NCI-H2029 treated with DMSO at 0.1 percent for 48 hours (cell line): ENCODE results near the gene MT3.
"Not testable (repeated sequence)": the region's sequence is repeated elsewhere in the genome, so short reads cannot be mapped to it uniquely, and the experiment has no call there.

Experiments used
- DNase-seq: peaks from one replicate; lab custom pipeline; 2025; lab: John Stamatoyannopoulos, UW

The MT3 gene

DNA sequence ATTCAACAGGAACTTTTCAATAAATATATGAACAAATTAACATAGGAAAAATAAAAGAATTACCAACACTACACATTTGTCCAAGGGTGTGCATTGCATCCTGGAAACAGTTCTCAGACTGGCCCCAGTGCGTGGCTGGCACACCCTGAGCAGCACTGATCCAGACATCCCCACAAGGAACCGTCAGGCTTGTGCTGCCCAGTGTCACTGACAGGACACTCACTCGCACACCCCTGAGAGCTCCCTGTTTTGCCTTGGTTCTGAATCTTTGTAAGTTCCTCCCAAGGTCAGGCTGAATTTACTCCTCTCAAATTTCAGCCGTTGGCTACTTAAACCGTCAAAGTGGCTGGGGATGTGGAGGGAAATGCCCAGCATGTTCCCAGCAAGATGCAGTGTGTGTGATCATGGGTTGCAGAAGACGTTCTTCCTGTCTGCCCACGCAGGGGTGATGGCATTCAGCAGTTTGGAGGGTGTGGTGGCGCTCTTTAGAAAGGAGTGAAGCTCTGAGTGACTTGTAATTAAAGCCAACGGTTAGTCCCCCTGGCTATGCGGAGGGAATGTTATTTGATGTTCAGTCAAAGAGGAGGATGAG lies 20.8 kb downstream of the MT3 start:
- DNase-seq: no peak

- no peak for DNase-seq
These were observed 21.3 kb downstream of the MT3 start for GRCh38 chr16:56610609-56611111.

DNA sequence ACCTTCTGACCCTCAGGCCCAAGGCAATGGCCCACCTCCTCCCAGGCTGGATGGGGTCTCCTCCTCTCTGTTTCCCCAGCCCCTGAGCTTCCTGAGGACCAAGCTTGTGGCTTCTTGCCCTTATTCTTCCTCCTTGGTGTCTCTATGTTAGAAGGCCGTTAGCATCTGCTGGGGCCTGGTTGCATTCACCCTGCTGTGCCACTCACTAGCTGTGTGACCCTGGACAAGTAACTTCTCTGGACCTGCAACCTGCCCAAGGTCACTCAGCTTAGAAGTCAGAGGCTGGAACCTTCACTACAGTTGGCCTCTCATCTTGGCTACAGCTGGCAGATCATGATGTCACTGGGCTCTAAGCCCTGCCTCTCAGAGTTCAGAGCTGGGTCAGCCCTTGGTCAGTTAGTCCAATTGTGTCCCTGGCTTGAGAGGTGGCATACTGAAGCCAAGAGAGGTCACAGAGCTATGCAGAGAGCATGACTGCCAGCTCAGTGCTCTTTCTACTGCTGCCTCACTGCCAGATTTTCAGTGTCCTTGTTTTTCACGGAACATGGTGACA lies 22.0 kb downstream of the MT3 start:
- DNase-seq: no peak

GRCh38 chr16:56613706-56614105 lies 24.4 kb downstream of the MT3 start:
- DNase-seq: no peak

- no peak for DNase-seq
These were observed 25.2 kb downstream of the MT3 start for GRCh38 chr16:56614549-56614991.

- DNase-seq: no peak
These were observed 26.0 kb downstream of the MT3 start for GRCh38 chr16:56615353-56615752.

- no peak for DNase-seq
These were observed 27.4 kb downstream of the MT3 start for GRCh38 chr16:56616608-56617211.

- DNase-seq: no peak
These were observed 28.1 kb downstream of the MT3 start for GRCh38 chr16:56617212-56618085.

GRCh38 chr16:56618138-56618537 lies 28.8 kb downstream of the MT3 start:
- no peak for DNase-seq

DNA sequence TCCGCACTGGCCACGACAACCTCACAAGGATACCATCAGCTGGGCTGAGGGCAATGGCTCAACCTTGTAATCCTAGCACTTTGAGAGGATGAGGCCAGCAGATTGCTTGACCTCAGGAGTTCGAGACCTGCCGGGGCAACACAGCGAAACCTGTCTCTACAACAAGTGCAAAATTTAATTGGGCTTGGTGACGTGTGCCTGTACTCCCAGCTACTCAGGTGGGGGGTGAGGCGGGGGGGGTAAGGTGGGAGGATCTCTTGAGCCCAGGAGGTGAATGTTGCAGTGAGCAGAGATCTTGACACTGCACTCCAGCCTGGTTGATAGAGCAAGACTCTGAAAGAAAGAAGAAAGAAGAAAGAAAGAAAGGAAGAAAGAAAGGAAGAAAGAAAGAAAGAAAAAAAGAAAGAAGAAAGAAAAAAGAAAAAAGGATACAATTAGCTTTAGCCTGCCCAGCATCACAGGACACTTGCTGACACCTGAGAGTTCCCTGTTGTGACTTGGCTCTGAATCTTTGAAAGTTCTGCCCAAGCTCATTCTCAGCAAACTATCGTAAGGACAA lies 31.1 kb downstream of the MT3 start:
- DNase-seq: no peak

DNA sequence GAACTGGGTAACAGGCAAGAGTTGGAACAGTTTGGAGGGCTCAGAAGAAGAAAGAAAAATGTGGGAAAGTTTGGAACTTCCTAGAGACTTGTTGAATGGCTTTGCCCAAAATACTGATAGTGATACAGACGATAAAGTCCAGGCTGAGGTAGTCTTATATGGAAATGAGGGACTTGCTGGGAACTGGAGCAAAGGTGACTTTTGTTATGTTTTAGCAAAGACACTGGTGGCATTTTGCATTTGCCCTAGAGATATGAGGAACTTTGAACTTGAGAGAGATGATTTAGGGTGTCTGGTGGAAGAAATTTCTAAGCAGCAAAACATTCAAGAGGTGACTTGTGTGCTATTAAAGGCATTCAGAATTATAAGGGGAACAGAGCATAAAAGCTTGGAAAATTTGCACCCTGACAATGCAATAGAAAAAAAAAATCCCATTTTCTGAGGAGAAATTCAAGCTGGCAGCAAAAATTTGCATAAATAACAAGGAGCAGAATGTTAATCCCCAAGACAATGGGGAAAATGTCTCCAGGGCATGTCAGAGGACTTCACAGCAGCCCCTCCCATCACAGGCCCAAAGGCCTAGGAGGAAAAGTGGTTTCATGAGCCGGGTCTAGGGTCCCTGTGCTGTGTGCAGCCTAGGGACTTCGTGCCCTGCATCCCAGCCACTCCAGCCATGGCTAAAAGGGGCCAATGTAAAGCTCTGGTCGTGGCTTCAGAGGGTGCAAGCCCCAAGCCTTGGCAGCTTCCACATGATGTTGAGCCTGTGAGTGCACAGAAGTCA lies 32.5 kb downstream of the MT3 start:
- DNase-seq: not testable (repeated sequence)

- not testable (repeated sequence) for DNase-seq
These were observed 33.9 kb downstream of the MT3 start for GRCh38 chr16:56623184-56623583.

GRCh38 chr16:56623637-56624036 lies 34.3 kb downstream of the MT3 start:
- DNase-seq: no peak

DNA sequence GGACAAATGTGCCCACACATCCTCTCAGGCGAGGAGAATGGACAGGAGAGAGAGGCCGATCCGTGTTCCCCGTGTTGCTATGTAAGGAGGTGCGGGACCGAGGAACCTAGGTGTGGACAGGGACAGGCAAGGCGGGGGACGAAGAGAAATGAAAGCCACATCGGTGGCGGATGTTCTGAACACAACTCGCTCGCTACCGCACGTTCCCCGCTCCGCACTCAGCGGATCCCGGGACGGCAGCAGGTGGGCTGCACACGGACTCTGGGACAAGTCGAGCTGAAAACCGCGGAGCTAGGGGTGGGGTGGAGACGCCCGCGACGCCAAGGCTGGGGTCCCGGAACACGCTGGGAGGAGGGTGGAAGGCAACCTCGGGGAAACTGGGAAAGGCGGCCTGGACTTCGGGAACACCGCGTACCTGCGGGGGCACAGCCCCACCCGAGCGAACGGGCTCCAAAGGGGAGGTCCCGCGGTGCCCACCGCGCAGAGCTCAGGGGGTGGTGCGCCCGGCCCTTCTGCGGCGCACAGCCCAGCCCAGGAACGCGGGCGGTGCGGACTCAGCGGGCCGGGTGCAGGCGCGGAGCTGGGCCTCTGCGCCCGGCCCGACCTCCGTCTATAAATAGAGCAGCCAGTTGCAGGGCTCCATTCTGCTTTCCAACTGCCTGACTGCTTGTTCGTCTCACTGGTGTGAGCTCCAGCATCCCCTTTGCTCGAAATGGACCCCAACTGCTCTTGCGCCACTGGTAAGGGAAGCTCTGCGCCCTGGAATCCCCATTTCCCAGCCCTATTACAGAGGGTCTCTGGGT lies 36.0 kb downstream of the MT3 start, which contains the start of gene MT1E:
MT1E (plus strand) TSS at position 642 of the 803 bp plus-strand sequence; CDS start at position 713, 71 bp downstream.
- DNase-seq: peak; percentile 49

DNA sequence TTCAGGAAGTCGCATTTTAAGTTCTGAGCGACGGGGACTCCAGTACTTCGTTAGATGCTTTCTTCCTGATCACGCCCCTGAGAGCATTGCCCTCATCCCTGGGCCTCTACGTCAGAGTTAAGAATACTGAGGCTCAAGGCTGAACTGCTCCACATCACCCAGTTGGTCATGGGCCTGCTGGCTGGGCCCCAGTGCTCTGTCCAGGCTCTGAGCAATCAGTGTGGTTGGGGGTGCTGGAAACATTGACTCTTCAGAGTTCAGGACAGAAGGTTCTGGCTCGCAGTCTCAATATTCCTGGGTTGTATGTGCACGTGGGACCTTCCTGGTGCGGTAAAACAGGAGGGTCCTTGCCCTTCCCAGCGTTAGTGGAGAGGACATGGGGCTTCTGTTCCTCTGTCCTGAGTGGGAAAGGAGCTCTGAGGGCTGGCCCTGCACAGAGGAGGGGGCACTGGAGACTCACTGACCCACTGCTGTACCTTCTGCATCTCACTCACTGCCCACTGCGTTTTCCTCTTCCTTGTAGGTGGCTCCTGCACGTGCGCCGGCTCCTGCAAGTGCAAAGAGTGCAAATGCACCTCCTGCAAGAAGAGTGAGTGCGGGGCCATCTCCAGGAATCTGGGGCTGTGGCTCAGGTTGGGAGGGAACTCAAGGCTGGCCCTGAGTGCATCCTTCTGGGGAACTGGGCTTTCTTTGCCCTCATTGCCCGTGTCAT lies 36.8 kb downstream of the MT3 start:
- no peak for DNase-seq

DNA sequence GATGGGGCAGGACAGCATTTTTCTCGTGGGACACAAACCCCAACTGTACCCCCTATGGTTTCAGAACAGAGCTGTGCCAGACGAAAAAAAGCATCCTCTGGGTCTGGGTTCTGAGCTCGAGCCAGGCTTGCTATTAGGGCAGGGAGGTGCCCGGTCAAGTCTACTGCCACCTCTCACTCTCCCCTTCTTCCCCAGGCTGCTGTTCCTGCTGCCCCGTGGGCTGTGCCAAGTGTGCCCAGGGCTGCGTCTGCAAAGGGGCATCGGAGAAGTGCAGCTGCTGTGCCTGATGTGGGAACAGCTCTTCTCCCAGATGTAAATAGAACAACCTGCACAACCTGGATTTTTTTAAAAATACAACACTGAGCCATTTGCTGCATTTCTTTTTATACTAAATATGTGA lies 37.4 kb downstream of the MT3 start:
- DNase-seq: no peak

DNA sequence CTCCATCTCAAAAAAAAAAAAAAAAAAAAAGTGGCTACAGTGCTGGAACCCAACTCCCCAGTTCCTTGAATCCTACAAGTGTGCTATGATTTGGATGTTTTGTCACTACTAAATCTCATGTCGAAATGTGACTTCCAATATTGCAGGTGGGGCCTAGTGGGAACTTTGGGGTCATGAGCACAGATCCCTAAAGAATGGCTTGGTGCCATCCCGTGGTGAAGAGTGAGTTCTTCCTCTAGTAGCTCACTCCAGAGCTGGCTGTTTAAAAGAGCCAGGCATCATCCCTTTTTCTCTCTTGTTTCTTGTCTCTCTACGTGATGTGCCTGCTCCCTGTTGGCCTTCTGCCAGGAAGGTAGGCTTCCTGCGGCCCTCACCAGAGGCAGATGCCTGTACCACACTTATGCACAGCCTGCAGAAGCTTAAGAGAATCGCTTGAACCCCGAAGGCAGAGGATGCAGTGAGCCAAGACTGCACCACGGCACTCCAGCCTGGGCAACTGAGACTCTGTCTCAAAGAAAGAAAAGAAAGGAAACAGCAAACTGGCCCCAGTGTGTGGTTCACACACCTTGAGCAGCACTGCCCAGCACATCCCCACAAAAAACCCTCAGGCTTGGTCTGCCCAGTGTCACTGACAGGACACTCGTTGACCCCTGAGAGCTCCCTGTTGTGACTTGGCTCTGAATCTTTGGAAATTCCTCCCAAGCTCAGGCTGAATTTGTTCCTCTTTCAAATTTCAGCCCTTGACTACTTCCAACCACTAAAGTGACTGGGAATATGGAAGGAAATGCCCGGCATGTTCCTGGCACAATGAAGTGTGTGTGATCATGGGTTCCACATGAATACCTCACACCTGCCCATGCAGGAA lies 39.4 kb downstream of the MT3 start:
- no peak for DNase-seq

- DNase-seq: no peak
These were observed 40.2 kb downstream of the MT3 start for GRCh38 chr16:56629531-56629930.

DNA sequence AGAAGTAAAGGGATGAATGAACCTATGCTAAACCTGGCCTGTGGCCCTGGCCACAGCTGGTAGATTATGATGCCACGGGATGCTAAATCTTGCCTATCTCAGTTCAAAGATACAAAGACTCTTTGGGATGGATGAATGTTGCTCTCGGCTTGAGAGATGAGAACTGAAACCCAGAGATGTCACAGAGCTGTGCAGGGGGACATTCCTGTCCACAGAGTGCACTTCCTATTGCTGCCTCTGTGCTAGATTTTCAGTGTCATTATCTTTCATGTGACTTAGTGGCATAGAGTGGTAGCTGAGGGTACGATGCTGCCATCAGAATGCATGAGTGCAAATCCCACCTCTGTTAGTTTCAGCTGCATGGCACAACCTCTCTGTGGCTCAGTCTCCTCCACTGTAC lies 40.8 kb downstream of the MT3 start:
- DNase-seq: no peak
